Activated T-cell treated with anti-CD3 and anti-CD28 coated beads, Interleukin-2, amount 50 U/mL, for 4 hours (primary cell): ENCODE data around the gene TEKT5. TPM values are rescaled to one million over a fixed set of nuclear protein-coding genes. Genes with fewer than 3 reads are reported as not detected.

Experiments
- ATAC-seq, 2 donors: fragments of 200-7000 bp; cut with Tn5 transposase; one replicate each; pipeline ENCODE4 v1.10.0; 2021
- DNase-seq: peaks from one replicate; pipeline ENCODE4 v3.0.0-alpha.2; 2020
- H3K27me3 Mint-ChIP-seq: one replicate; pipeline ENCODE4 v1.8.0; 2021; ENCODE audit warnings: low read depth, mixed read lengths
- H3K36me3 Mint-ChIP-seq: one replicate; pipeline ENCODE4 v1.8.0; 2022; ENCODE audit warnings: mixed read lengths; ENCODE audit not compliant: insufficient read depth
- H3K4me1 Mint-ChIP-seq: one replicate; pipeline ENCODE4 v1.8.0; 2021; ENCODE audit warnings: low read depth, mixed read lengths
- H3K4me3 Mint-ChIP-seq: one replicate; pipeline ENCODE4 v1.8.0; 2021; ENCODE audit warnings: mild to moderate bottlenecking, moderate library complexity, mixed read lengths
- H3K9me3 Mint-ChIP-seq: one replicate; pipeline ENCODE4 v1.8.0; 2021; ENCODE audit warnings: mixed read lengths
- total RNA-seq, 3 donors: library from RNA; stranded (reverse); gene quantifications; one replicate each; pipeline ENCODE4 v1.2.1, GENCODE V29; 2021

The TEKT5 gene
- total RNA-seq, 3 donors from 2014 or later, result not detected

DNA sequence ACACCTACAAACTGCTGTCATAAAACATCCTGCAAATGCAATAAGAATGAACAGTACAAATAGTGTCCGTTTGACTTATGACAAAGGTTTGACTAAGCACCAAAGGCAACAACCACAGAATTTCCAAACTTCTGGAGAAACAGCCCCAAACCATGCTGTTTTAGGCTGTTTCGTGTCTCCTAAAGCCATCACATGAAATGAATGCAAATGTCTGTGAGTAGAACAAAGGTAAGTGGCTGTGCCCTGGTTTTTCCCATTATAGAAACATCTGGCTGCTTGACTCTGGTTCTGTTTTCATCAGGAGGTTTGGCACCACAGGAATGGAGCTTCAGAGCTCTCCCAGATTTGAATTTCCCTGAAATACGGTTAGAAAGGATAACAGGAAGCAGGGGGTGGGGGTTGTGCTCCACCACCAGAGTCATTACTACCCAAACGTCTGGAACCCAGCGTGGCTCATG is 109.7 kb downstream of the TEKT5 start:
- H3K4me1 Mint-ChIP-seq, result no peaks in the 10 kb centered on the region
- no peaks in the 10 kb centered on the region for H3K9me3 Mint-ChIP-seq
- ATAC-seq (no peak), DNase-seq (no peak)
- no peak overlapping the region for H3K4me3 Mint-ChIP-seq
- peaks cover 37% of the 10 kb centered on the region for H3K27me3 Mint-ChIP-seq
- H3K36me3 Mint-ChIP-seq, result no peaks in the 10 kb centered on the region

DNA sequence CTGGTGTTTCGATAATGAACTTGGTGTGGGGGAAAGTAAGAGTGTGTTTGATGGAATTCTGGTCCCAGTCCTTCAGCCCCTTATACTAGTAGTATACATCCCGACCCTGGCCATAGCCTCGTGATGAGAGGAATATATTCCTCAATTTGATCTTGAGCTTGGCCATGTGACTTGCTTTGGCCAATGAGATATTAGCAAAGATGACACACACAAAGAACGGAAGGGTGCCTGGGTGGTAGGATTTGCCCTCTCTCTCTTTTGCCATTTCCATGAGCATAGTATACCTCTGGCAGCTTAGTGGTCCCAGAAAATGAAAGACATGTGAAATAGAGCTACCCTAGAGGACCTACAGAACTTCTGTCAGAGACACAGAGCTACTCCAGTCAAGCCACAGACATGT is 111.5 kb downstream of the TEKT5 start:
- no peaks in the 10 kb centered on the region for H3K36me3 Mint-ChIP-seq
- ATAC-seq (no peak), DNase-seq (no peak)
- no peaks in the 10 kb centered on the region for H3K9me3 Mint-ChIP-seq
- H3K27me3 Mint-ChIP-seq, result peaks cover 52% of the 10 kb centered on the region
- H3K4me3 Mint-ChIP-seq, result no peak overlapping the region
- no peaks in the 10 kb centered on the region for H3K4me1 Mint-ChIP-seq

DNA sequence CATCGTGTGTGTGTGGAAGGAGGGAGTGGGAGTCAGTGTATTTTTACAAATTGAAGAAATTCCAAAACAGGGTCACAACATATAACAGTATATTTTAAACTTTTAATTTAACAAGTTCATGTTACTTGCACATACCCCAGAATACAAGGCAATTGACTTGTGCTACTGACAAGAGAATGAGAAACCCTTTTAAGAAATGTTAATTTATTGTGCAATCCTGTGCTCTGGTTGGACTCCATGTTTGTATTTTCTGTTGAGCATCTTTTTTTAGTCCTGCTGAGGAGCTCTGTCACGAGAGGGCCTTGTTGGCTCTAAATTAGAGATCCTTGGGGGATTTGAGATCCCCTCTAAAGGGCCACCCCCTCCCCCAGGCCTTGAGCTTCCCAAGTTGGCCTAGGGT is 113.2 kb downstream of the TEKT5 start:
- ATAC-seq (no peak), DNase-seq (no peak)
- no peaks in the 10 kb centered on the region for H3K4me1 Mint-ChIP-seq
- no peaks in the 10 kb centered on the region for H3K9me3 Mint-ChIP-seq
- H3K4me3 Mint-ChIP-seq, result no peak overlapping the region
- H3K27me3 Mint-ChIP-seq, result peaks cover 54% of the 10 kb centered on the region
- H3K36me3 Mint-ChIP-seq, result no peaks in the 10 kb centered on the region

DNA sequence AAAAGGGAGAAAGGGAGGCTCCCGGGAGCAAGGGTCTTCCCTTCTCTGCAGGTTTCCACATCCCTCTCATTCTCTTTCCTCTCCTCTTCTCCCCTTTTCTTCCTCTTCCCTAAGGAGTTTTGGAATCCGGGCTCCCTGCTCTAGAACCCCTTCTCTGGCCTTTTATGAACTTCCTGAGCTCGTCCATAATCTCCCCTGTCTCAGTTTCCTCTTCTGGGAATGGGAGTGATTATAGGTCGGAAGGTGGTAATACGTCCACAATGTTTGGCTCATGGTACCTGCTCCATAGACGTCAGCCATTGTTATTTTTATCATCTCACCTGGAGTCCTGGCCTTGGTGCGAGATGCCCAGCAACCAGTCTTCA is 113.9 kb downstream of the TEKT5 start:
- H3K4me3 Mint-ChIP-seq, result no peak overlapping the region
- H3K9me3 Mint-ChIP-seq, result no peaks in the 10 kb centered on the region
- ATAC-seq (no peak), DNase-seq (no peak)
- H3K27me3 Mint-ChIP-seq, result peaks cover 48% of the 10 kb centered on the region
- H3K36me3 Mint-ChIP-seq, result no peaks in the 10 kb centered on the region
- no peaks in the 10 kb centered on the region for H3K4me1 Mint-ChIP-seq

DNA sequence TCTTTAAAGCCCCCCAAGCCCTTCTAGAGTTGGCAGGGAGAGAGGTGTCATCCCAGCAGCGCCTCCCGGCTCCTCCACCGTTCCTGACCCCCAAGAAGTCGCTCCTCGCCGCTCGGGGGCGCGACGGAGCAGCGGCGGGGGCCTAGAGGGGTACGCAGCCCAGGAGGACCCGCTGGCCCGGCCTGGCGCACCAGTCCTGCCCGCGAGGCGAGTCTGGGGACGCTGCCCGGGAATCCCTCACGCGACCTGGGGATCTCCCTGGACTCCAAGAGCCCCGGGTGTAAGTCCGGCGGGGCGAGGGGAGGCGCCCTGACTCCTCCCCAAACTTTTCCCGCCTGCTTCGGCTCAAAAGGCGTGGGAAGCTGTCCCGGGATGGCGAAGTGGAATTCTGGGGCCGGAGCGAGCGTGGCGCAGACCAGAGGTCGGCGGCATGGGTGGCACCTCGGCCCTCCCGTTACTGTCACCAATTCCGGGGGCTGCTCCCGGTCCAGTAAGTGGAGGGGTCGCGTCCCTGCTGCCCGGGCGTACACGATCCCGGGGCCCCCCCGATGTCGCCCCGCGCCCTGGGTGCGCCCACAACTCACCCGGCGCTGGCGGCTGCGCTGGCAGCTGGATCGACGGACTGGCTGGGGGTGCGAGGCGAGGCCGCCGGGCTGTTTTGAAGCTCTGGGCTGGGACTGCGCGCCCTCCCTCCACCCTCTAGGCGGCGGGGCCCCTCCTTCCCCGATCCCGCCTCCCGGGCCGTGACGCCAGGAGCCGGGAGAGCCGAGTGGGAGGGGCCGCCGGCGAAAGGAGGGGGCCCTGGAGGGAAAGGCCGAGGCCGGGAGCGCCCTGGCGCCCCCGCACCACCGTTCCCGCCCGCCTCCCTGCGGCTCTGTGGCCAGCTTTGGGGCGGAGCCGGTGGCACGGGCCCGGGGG is 114.5 kb downstream of the TEKT5 start, which contains the start of gene EMP2:
EMP2 (minus strand) TSS at position 634 of the 918 bp plus-strand sequence. CDS start 32,981 bp downstream, outside the sequence.
- ATAC-seq (peak in 1 of 2 donors; percentile 18), DNase-seq (no peak)
- H3K9me3 Mint-ChIP-seq, result no peaks in the 10 kb centered on the region
- peaks cover 48% of the 10 kb centered on the region for H3K27me3 Mint-ChIP-seq
- H3K4me3 Mint-ChIP-seq, result no peak within 1 kb of the TSS
- no peaks in the 10 kb centered on the region for H3K4me1 Mint-ChIP-seq
- no peaks in the 10 kb centered on the region for H3K36me3 Mint-ChIP-seq

DNA sequence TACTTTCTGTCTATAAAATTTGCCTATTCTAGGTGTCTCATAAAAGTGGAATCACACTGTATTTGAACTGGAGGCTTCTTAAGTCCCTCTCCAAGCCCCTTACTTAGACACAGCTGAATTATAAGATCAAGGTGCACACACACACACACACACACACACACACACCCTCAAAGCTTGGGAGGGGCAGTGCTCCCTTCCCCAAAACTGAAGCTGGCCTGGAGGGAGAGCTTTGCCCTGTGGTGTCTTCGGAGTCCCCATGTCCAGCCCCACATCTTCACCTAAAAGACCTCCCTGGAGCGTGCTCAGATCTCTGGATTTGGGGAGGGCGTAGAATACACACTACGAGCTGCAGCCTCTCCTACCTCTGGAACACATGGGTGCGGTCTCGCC is 115.2 kb downstream of the TEKT5 start:
- no peaks in the 10 kb centered on the region for H3K9me3 Mint-ChIP-seq
- peaks cover 48% of the 10 kb centered on the region for H3K27me3 Mint-ChIP-seq
- DNase-seq (no peak), ATAC-seq (no peak)
- H3K4me3 Mint-ChIP-seq, result no peak overlapping the region
- H3K36me3 Mint-ChIP-seq, result no peaks in the 10 kb centered on the region
- H3K4me1 Mint-ChIP-seq, result no peaks in the 10 kb centered on the region

DNA sequence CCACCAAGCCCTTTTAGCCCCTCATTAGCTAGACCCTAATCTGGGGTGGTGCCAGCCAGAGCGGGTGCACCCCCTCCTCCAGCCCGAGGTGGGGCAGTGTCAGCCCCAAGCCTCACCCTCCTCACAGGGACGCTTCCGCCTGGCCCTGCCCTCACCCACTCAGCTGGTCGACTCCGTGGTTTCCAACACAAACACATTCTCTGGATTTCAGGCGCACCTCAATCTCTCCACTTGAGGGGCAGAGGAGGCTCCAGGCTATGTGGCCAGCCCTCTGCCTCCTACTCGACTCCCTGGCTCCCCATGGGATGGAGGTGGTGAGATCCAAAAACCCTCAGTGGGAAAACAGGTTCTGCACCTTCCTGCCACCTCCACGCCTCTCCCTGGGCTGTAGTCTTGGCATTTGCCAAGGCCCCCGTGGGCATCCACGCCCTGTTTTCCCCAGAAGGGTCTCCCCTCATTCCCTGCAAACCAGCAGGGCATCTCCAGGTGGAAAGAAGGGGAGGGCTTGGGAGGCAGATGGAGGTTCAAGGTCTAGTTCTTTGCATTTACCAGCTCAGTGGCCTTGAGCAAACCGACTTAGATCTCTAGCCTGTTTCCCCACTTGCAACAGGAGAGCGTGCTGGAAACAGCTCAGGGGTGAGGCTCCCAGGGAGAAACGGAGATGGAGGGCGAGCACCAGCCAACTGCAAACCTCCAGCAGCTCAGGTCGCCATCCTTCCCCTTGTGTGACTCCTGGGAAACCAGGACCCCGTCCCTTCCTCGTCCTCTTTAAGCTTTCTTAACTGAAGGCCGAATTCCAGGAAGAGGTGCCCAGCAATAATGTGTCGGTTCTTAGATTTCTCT is 116.0 kb downstream of the TEKT5 start:
- H3K9me3 Mint-ChIP-seq, result no peaks in the 10 kb centered on the region
- no peak overlapping the region for H3K4me3 Mint-ChIP-seq
- H3K36me3 Mint-ChIP-seq, result no peaks in the 10 kb centered on the region
- H3K27me3 Mint-ChIP-seq, result peaks cover 47% of the 10 kb centered on the region
- ATAC-seq (no peak), DNase-seq (no peak)
- no peaks in the 10 kb centered on the region for H3K4me1 Mint-ChIP-seq

Other genes starting within 250 kb of the TEKT5 start
- under 1 TPM; 0.16 to 0.35 (median 0.16) TPM for gene EMP2, start 114.3 kb downstream of the TEKT5 start, total RNA-seq
- 10 to 100 TPM; 42.4 to 52.8 (median 44.1) TPM for gene NUBP1, start 48.9 kb upstream of the TEKT5 start, total RNA-seq
- under 1 TPM in 2 of 3 donors, not detected in 1; 0.11 to 0.14 TPM for gene TVP23A, start 123.9 kb upstream of the TEKT5 start, total RNA-seq
- gene CIITA, start 182.3 kb upstream of the TEKT5 start, total RNA-seq, result 1 to 10 TPM; 2.4 to 3.6 (median 2.5) TPM
- 10 to 100 TPM; 27.0 to 30.2 (median 29.5) TPM for gene DEXI, start 247.5 kb upstream of the TEKT5 start, total RNA-seq
- 10 to 100 TPM; 25.2 to 26.4 (median 26.3) TPM for gene CLEC16A, start 249.6 kb upstream of the TEKT5 start, total RNA-seq